Measurements from ENCODE around the gene OR1F1.

DNA sequence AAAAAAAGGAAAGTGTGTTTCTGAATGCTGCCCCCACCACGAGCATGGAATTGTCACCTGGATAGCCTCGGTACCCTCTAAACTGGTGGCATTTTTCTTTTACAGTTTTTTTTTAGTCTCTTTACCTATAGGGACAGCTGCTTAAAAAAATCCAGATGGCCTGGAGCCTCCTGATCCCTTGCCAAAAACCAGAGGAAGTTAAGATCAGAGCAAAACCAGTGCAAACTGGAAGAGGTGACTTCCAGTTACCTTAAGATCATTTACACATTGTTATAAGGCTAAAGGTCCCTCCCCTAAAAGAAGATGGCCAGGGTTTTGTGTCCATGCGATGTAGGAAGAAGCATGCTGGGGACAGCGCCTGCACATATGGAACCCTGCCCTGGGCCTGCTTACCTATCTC is 65.0 kb downstream of the OR1F1 start:
- TF ChIP-seq CTCF (IDR thresholded peaks at IDR 0.05) (no peak), POLR2A (IDR thresholded peaks at IDR 0.05) (no peak)
